ENCODE results near the gene PGC.

Gene PGC

GRCh38 chr6:41730531-41731436 is 16.4 kb downstream of the PGC start:
- DNase-seq (ENCODE audit: low spot score): no peak

DNA sequence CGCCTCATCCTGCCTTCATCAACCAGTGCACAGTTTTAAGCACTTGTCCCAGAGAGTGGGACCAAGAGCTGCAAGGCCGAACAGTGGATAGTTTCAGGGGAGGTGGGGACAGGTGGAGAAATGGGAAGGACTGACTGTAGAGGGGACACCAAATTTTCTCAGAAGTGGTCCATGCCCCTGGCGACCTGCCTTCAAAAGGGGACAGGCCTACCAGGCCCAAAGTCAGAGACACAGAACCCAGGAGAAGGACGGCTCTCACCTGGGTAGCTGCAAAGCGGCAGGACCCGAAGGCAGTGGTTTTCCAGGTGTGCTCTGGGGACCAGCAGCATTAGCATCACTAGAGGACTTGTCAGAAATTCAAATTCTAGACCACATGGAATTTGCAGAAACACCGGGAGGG is 17.6 kb downstream of the PGC start:
- DNase-seq (ENCODE audit: low spot score): no peak

DNA sequence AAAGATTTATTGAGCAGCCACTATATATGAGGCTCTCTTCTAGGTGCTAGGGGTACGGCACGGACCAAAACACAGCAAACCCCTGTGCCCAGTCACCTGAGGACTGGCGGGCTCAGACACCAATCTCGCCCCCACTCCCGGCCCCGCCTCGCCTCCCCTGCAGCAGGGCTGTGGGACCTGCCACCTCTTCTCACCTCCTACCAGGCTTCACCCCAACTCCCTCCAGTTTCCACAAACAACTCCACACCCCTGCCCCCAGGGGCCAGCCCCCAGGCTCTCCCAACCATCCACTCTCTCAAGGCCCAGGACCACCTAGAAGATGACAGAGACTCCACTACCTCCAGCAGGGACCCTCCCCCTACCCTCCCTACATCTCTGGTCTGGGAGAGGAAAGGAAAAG is 18.2 kb downstream of the PGC start:
- DNase-seq (ENCODE audit: low spot score): no peak

GRCh38 chr6:41728073-41728936 is 18.9 kb downstream of the PGC start:
- DNase-seq (ENCODE audit: low spot score): no peak

GRCh38 chr6:41727705-41728072 is 19.5 kb downstream of the PGC start:
- DNase-seq (ENCODE audit: low spot score): no peak

DNA sequence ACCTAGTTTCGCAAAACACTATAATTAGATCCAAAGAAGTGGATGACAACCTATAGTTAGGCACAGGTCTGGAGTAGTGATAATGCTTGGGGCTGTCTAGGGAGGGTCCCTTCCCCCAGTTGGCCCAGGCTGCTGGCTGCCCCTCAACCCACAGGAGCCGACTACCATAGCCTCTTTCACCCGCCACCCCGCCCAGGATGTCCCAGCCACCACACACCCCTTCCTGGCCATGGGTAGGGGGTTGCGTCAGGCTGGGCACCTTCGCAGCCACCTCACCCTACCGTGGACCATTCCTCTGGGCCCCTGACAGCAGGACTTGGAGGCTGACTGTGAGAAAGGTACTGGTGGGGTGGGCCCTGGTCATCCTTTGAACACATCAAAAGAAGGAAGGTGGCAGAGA is 20.3 kb downstream of the PGC start:
- no peak for DNase-seq (ENCODE audit: low spot score)

GRCh38 chr6:41724586-41725501 is 22.4 kb downstream of the PGC start:
- DNase-seq (ENCODE audit: low spot score): no peak

GRCh38 chr6:41724228-41724580 is 23.0 kb downstream of the PGC start:
- no peak for DNase-seq (ENCODE audit: low spot score)

DNA sequence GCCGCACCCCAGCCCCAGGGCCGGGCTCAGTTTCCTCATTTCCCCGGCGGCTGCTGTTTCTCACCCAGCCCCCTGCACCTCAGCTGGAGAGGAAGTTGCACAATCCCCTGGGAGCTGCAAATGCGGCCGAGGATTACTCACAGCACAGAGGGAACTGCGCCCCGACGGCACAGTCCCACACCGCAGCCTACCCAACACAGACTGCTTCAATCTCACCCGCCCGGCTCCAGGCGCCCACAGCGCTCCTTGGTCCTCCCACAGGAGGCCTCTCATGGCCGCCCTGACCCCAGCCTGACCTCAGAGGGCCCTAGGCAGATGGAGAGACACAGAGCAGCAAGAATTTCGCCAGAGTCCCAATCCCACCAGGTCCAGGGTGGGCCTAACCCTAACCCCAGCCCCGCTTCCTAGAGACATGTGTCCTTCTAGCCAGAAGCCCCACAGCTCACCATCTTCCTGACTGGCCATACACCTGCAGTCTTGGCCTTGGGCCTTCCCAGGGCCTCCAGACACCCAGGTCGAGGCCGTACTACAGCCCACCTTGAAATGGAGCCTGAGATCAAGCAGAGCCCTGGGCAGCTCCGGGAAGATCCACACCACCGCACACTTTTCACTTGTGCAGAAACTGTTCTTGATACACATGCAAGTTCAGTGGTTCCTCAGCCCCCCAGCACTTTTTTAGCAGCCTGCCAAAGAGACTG is 23.5 kb downstream of the PGC start:
- no peak for DNase-seq (ENCODE audit: low spot score)

- DNase-seq (ENCODE audit: low spot score): no peak
Observed at GRCh38 chr6:41722969-41723529, 24.1 kb downstream of the PGC start.

GRCh38 chr6:41721414-41721813 is 25.8 kb downstream of the PGC start:
- no peak for DNase-seq (ENCODE audit: low spot score)

DNA sequence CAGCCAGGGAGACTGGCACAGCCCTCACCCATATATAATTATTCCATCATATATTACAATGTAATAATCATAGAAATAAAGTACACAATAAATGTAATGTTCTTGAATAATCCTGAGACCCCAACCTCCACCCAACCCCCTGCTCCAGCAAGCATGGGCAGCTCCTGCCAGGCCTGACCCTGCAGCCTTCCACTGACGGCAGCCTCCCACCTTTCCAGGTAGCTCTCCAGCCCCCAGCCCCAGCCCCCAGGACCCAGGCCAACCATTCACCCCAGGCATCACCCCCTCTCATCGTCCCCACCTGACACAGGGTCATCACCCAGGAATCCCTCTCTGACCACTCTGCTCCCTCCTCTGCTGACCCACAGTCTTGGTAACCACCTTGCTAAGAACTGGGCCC is 26.4 kb downstream of the PGC start:
- DNase-seq (ENCODE audit: low spot score): no peak

DNA sequence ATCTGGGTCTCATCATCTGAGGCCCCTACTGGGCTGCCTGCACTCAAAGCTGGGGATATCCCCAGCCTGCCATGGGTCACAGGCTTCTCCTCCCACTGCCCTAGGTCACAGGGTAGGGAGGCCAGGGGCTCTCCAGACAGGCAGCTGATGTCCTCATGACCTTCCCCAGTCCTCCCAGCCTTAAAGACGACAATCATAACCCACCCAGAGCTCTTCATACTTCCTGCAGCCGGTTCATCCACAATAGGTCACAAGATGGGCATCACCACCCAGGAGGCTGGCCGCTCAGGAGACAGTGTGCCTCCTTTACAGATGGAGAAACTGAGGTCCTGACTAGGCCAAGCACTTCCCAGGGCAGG is 27.0 kb downstream of the PGC start:
- no peak for DNase-seq (ENCODE audit: low spot score)

DNA sequence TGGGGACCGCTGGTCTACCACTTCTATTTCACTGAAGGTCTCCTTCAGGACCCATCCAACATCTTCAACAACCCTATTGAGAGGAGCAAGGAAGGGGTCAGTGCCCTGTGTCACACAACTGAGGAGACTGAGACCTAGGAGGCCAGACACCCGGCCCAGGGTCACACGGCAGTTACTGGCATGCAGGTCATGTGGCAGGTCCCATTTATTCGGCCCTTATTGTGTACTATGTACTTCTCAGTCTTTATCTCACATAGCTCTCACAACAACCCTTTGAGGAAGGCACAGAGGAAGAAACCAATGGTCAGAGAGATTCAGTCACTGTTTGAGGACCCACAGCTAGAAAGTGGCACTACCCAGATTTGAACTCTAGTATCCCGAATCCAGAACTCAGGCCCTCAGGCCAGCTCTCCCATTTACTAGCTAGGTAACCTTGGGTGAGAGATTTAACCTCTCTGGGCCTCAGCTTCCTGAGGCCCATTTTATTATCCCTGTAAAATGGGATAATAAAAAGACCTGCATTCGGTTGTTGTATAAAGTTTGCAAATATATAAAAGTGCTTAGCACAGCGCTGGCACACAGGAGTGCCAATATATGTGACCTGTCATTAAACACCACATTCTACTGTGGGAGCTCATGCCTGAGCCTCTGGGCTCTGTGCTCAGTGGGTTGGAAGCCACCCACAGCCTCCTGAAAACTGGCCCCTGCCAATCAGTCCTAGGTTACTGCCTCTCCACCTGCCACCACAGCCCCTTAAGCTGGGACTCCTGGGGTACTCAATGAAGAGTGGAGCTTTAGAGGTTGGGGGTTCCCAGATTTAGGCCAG is 27.5 kb downstream of the PGC start:
- DNase-seq (ENCODE audit: low spot score): no peak

DNA sequence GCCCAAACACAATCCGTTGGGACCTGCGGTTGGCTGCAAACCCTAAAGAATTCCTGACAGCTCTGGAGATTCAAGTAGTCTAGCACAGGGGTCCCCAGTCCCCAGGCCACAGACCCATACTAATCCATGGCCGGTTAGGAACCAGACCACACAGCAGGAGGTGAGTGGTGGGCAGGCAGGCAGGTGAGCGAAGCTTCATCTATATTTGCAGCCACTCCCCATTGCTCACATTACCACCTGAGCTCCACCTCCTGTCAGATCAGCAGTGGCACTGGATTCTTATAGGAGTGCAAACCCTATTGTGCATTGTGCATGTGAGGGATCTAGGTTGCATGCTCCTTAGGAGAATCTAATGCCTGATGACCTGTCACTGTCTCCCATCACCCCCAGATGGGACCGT is 28.4 kb downstream of the PGC start:
- no peak for DNase-seq (ENCODE audit: low spot score)

GRCh38 chr6:41717392-41717736 is 29.8 kb downstream of the PGC start:
- DNase-seq (ENCODE audit: low spot score): no peak

DNA sequence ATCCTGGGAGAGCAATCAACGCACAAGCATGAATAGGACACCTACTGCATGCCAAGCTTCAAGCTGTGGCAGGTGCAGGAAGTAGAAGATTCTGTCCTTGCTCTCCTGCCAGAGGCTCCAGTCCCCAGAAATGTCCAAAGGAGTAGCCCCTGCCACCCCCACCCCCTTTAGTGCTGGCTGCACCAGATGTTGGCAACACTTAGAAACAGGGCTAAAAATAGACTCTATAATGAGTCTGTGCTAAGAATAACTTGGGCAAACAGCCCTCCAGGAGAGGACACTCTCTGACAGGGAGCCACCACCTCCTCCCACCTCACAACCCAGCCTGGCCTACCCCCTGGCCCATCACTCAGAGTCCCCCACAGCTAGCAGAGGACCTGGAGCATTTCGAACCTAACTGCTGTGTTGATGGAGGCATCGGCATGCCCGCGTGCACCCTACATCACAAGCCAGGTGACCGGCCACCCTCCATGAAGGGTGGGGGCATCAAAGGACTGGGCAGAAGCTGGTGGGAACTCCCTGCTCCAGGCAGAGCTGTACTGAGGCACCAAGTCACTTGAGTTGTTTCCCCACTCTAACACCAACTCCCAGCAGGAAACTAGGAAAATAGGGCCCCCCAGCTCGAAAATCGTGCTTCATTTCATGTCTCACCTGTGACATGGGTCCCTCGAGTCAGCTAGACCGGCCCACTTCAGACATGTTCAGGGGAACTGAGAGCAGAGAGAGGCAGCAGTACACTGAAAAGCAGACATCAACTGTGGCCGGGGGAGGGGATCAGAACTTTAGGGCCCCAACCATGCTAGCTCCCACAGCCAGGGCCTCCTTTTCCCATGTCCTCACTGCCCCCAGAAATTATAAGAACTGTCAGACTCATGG is 30.4 kb downstream of the PGC start:
- no peak for DNase-seq (ENCODE audit: low spot score)

DNA sequence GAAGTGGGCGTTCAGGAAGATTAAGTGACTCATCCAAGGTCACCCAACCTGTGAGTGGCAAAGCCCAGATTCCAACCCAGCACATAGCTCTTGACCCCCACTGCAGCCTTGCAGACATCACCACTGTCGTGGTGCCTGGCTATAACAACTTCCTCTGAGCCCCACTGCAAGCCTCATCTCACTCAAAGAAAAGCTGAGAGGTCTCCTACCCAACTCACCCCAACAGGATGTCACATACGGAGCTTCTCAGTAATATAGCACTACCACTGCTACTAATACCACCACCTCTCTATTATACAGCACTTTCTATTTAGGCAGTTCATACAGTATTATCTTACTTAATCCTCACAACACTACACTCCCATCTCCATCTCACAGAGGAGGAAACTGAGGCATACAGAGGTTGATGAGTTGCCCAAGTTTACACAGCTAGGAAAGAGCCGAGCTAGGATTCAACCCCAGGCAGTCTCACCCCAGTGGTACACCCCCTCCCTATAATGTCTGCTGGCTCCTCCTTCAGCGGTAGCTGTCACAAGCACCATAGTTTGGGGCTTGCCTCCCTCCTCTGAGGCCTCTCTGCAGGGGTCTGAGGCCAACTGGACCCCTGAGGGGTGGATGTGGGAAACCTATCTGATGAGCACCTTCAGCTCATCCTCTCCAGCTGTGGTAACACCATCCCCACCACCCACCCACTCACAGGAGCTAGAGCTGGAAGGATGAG is 31.2 kb downstream of the PGC start:
- no peak for DNase-seq (ENCODE audit: low spot score)
